ENCODE results near the gene PLTP. TPM values are rescaled to one million over a fixed set of nuclear protein-coding genes. Genes with fewer than 3 reads are reported as not detected.

Gene PLTP
- total and polyA plus RNA-seq, 2 of the 13 experiments (the other 11 are each of a cell fraction or from before 2014, with no cell fraction given): 16.9 to 28.6 TPM

GRCh38 chr20:45873409-45874103, 38.4 kb downstream of the PLTP start:
- peaks cover 5 to 17% of the 10 kb centered on the region in 2 experiments; a peak in 3 of 5 replicates for H3K36me3 ChIP-seq (replicated peaks in 1 of 2; ENCODE audit: control insufficient read depth in 1 of 2, insufficient read depth in 2 of 2, low read length in 2 of 2)
- H3K27ac ChIP-seq (ENCODE audit: extremely low read length, insufficient read depth, low read length): no peak overlapping the region
- no peak overlapping the region for H3K4me2 ChIP-seq (ENCODE audit: low read depth, low read length)
- no peak overlapping the region for H2AFZ ChIP-seq (ENCODE audit: low read length)
- intact Hi-C loops (cut with micrococcal nuclease; ENCODE audit: unreplicated experiment) (no loop called here), in situ Hi-C loops (cut with HindIII; ENCODE audit: extremely low pct_ligation_motif_present, low pct_unique_long_range_greater_than_20kb) (no loop called here)
- no peaks in the 10 kb centered on the region for H3K9me3 ChIP-seq (ENCODE audit: low read length)
- ATAC-seq (no peak), DNase-seq (ENCODE audit: low spot score) (no peak), FAIRE-seq (no peak)
- no peaks in the 10 kb centered on the region for H3K79me2 ChIP-seq (ENCODE audit: insufficient read depth, low read length)
- no peaks in the 10 kb centered on the region for H3K27me3 ChIP-seq (ENCODE audit: control insufficient read depth in 1 of 2, insufficient read depth in 2 of 2, low read length in 2 of 2)
- TF ChIP-seq BHLHE40 (IDR thresholded peaks at IDR 0.05; ENCODE audit: low read length) (no peak), AGO2 (optimal IDR thresholded peaks at IDR 0.05; ENCODE audit: low read depth, low read length) (no peak), HDAC1 (CRISPR knock-in tag; IDR thresholded peaks at IDR 0.05) (no peak), PAXIP1 (CRISPR knock-in tag; conservative IDR thresholded peaks at IDR 0.05) (no peak)
- H3K4me3 ChIP-seq (replicated peaks in 1 of 3; ENCODE audit: insufficient read depth in 1 of 3, low read depth in 2 of 3, low read length in 3 of 3): no peak overlapping the region
- ChIA-PET POLR2A (interaction anchor here (0.6 to 2.7 kb wide), 4 partner anchors 7 to 62 kb away, joined by 4 to 14 read pairs (median 8); partner anchors contain the start of genes NEURL2 and ZSWIM1), CTCF (ENCODE audit: low intra/inter-chr PET ratio, low total read pairs) (no interaction called here)
- BruUV-seq (replicated peaks): no TSS peak
- no peak overlapping the region for H3K9ac ChIP-seq (ENCODE audit: insufficient read depth, low read depth, low read length)
- 72% methylated on average over 1 of the region's 1 CpG for WGBS (ENCODE audit: low lambda C conversion rate)
- H3K4me1 ChIP-seq (ENCODE audit: insufficient read depth, low read length): peaks cover 23% of the 10 kb centered on the region
- H4K20me1 ChIP-seq (ENCODE audit: insufficient read depth, low read length): no peaks in the 10 kb centered on the region

Measured in HepG2 (cell line).